ENCODE measurements around the gene LCA5.

Gene LCA5

DNA sequence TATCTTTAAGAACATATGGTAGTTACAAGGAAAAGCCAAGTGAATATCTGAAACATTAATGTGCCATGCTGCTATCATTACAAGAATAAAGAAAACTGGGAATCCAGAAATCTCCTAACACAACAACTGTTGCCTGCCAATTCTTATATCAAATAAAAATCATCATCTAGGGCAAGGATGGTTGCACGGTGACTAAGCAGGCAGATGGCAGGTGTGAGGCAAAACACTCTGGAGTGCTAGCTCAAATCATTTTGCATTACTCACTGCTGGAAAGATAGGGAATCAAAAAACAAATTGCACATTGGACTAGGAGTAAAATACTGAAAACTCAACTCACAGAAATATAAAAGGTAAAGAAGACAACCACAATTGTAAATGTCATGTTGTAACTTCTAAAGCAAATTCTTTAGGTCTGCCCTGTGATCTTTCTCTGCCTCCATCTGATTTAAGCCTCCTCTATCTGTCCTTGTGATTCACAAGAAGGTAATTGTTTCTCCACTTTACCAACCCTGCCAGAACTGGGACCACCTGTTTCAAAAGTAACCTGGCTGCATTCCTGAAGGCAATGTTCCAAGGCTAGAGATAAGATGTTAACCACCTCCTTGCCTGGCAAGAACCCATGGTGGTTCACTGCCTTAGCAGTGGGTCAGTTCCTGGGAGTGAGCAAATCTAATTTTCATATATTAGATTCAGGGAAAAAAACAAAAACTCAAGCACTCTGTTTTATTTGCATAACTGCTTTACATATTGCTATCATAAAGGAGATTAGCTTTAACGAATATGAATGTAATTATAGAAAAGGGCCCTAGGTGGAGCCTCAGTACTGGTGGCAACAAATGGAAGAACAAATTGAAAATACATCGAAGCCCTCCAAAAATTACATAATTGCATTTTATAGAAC, 33.1 kb upstream of the LCA5 start:
- peak; percentile 74 for DNase-seq (ENCODE audit: low read depth)
- TF ChIP-seq, protein P1, sequence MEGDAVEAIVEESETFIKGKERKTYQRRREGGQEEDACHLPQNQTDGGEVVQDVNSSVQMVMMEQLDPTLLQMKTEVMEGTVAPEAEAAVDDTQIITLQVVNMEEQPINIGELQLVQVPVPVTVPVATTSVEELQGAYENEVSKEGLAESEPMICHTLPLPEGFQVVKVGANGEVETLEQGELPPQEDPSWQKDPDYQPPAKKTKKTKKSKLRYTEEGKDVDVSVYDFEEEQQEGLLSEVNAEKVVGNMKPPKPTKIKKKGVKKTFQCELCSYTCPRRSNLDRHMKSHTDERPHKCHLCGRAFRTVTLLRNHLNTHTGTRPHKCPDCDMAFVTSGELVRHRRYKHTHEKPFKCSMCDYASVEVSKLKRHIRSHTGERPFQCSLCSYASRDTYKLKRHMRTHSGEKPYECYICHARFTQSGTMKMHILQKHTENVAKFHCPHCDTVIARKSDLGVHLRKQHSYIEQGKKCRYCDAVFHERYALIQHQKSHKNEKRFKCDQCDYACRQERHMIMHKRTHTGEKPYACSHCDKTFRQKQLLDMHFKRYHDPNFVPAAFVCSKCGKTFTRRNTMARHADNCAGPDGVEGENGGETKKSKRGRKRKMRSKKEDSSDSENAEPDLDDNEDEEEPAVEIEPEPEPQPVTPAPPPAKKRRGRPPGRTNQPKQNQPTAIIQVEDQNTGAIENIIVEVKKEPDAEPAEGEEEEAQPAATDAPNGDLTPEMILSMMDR (conservative IDR thresholded peaks at IDR 0.05; ENCODE audit: low read depth, low read length) = peak; percentile 77
- no peak overlapping the region for H3K4me3 ChIP-seq (ENCODE audit: low read depth, low read length)

DNA sequence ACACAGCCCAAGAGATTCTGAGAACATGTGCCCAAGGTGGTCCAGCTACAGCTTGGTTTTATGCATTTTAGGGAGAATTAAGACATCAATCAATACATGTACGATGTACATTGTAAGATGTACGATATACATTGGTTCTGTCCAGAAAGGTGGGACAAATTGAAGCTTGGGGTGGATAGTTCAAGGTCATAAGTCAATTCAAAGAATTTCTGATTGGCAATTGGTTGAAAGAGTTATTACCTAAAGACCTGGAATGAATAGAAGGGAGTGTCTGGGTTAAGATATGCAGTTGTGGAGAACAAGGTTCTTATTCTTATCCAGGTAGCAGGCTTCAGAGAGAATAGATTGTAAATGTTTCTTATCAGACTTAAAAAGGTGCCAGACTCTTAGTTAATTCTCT, 31.8 kb upstream of the LCA5 start:
- no peak for DNase-seq (ENCODE audit: low read depth)
- no peak overlapping the region for H3K4me3 ChIP-seq (ENCODE audit: low read depth, low read length)
- TF ChIP-seq, protein P1 (conservative IDR thresholded peaks at IDR 0.05; ENCODE audit: low read depth, low read length) = no peak

DNA sequence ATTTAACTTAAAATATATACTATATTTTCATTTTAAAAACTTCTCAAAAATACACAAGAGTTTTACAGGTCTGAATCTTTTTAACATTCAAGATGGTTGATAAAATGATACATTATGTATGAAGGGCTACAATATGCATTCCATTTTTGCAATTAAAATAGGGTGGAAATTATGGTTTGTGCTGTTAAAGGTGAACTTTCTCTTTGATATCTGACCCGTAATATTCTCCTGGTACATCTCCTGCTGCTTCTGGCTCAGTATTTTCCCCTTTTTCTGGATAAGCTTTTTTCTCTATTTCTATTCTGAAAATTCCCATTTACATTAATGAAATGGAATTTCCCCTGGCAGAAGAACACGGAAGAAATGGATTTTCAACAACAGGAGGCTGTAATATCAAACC, 27.4 kb upstream of the LCA5 start:
- TF ChIP-seq, protein P1 (conservative IDR thresholded peaks at IDR 0.05; ENCODE audit: low read depth, low read length) = no peak
- DNase-seq (ENCODE audit: low read depth) = no peak
- H3K4me3 ChIP-seq (ENCODE audit: low read depth, low read length) = no peak overlapping the region

DNA sequence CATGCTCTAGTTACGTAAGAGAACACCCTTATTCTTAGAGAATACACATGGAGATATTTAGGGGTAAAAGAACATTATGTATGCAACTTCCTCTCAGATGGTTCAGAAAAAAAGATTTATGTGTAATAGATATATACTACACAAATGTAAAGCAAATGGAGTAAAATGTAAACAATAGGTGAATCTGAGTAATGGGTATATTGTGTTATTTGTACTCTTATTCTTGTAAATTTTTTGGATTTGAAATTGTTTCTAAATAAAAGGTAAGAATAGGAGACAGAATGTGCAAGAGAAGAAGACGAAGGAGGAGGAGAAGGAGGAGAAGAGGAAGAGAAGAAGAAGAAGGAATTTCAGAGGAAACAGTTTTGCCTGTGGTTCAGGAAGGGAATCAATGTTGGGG, 22.5 kb upstream of the LCA5 start:
- no peak overlapping the region for H3K4me3 ChIP-seq (ENCODE audit: low read depth, low read length)
- TF ChIP-seq, protein P1 (conservative IDR thresholded peaks at IDR 0.05; ENCODE audit: low read depth, low read length) = no peak
- DNase-seq (ENCODE audit: low read depth) = no peak

DNA sequence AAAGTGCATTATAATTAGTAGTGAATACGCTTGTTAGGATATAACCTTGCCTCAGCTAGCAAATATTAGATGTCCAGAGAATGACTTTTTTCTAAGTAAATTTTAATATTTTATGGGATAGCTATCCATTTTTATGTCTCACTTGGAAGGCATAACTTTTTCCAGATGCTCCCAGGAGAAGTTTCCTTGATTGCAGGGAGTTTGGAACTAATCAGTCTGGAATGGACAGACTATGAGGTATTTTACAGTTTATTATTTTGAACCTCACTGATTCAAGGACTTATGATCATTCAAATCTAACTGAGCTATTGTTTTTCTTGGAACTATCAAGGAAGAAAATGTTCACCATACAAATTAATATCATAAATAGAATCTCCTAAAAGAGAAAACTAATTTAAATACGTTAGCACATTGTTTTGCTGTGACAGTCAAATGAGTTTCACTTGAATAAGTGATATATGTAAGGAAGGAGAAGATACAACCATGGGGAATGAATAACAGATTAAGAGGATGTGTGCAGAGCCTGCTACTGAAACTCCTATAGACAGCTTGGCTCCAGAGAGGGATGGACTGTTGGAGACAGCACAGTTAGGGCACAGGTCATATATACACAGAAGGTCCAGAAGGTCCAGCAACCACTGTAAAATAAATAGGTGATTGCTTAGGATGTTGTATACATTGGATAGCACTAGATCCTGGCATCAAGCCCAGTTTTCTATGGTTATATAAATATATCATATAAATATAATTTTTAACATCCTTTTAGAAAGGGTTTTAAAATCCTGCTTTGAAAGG, 20.6 kb upstream of the LCA5 start:
- DNase-seq (ENCODE audit: low read depth) = no peak
- TF ChIP-seq, protein P1 (conservative IDR thresholded peaks at IDR 0.05; ENCODE audit: low read depth, low read length) = no peak

DNA sequence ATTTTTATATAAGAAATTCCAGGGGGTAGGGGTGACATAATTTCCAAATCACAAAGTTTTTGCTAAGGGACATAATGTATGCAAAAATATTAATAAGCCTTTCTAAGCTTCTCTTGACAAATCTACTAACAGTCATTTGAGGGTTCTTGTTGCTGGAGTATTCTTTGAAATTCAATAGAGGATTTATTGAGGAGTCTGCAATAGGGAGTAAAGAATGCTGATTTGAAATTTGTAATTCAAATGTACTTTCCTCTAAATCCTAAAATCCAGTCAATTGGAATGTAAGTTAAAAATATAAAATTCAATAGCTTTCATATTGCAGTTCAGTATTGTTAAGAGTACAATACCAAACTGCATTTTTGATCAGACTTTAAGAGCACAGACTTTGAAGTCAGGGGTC, 17.1 kb upstream of the LCA5 start:
- no peak for DNase-seq (ENCODE audit: low read depth)
- H3K4me3 ChIP-seq (ENCODE audit: low read depth, low read length) = no peak overlapping the region
- TF ChIP-seq, protein P1 (conservative IDR thresholded peaks at IDR 0.05; ENCODE audit: low read depth, low read length) = no peak

More for the DNA sequence above, 20.6 kb upstream of the LCA5 start:
- H3K4me3 ChIP-seq (ENCODE audit: low read depth, low read length) = no peak overlapping the region

Measured in choroid plexus epithelial cell (primary cell).